Heart right ventricle (tissue), 16 donors: ENCODE data around the gene NUP93. TPM values are rescaled to one million over a fixed set of nuclear protein-coding genes. Genes with fewer than 3 reads are reported as not detected.

Source experiments
- ATAC-seq, 8 donors: fragments of 200-7000 bp; cut with Tn5 transposase; one replicate each; pipeline ENCODE4 v1.9.1; 2020; ENCODE audit warnings: mild to moderate bottlenecking in 8 of 8, moderate library complexity in 8 of 8, moderate number of reproducible peaks in 1 of 8
- DNase-seq, 2 donors: peaks; one replicate each; pipeline ENCODE4 v3.0.0-alpha.2; 2020
- H3K27ac ChIP-seq, 10 donors: fragments of 200-600 bp; sonication (generic) in 2 of 10; one replicate each; pipeline versions ENCODE4 v1.5.0 to v1.8.0; 2020 to 2022; ENCODE audit warnings: mild to moderate bottlenecking in 3 of 10
- H3K27me3 ChIP-seq, 7 donors: fragments of 200-600 bp; one replicate each; pipeline ENCODE4 v1.8.0; 2021 to 2022; ENCODE audit warnings: mild to moderate bottlenecking in 2 of 7
- H3K36me3 ChIP-seq, 9 donors: fragments of 200-600 bp; sonication (generic) in 1 of 9; one replicate each; pipeline versions ENCODE4 v1.5.0 to v1.8.0; 2020 to 2022; ENCODE audit warnings: mild to moderate bottlenecking in 2 of 9
- H3K4me1 ChIP-seq, 9 donors: fragments of 200-600 bp; sonication (generic) in 1 of 9; one replicate each; pipeline versions ENCODE4 v1.5.0 to v1.8.0; 2020 to 2022; ENCODE audit warnings: mild to moderate bottlenecking in 4 of 9
- H3K4me3 ChIP-seq, 10 donors: fragments of 200-600 bp; sonication (generic) in 2 of 10; one replicate each; pipeline versions ENCODE4 v1.5.0 to v1.8.0; 2020 to 2022; ENCODE audit warnings: mild to moderate bottlenecking in 7 of 10, moderate library complexity in 2 of 10
- H3K9me3 ChIP-seq, 11 donors: fragments of 200-600 bp in 10 of 11; sonication (generic) in 2 of 11; one replicate each; pipeline versions ENCODE4 v1.5.0 to v1.8.0; 2013 to 2022; ENCODE audit warnings: mild to moderate bottlenecking in 2 of 11, control low read depth in 1 of 11, moderate library complexity in 1 of 11
- CTCF ChIP-seq, 9 donors: fragments of 200-600 bp; sonication (generic) in 2 of 9; IDR thresholded peaks; one replicate each; pipeline versions ENCODE4 v1.5.0 to v1.8.0; 2021 to 2022; ENCODE audit warnings: antibody characterized with exemption in 9 of 9, mild to moderate bottlenecking in 5 of 9, moderate library complexity in 1 of 9
- WGBS, 2 donors: extraction: QIAGEN DNeasy Blood & Tissue Kit; methylation state at CpG; one replicate each; pipeline ENCODE4 v1.1.7; 2013; ENCODE audit warnings: inconsistent platforms in 1 of 2; 5-methylcytosine and 5-hydroxymethylcytosine counted together
- intact Hi-C, 10 donors: fragments of 100-400 bp; cut with DNase I; formaldehyde crosslinking; loops; one replicate each; pipeline versions ENCODE4 v1.11.1 to v1.14.2; 2022
- polyA plus RNA-seq, 2 donors: library from polyadenylated mRNA; stranded (reverse); fragments of 200-250 nt; gene quantifications; one replicate each; pipeline ENCODE4 v1.2.3, GENCODE V29; 2013
- total RNA-seq, 10 donors: library from RNA; stranded (reverse); fragmentation: NEBNext Ultra II Directional in 3 of 10; extraction: Animal tissue kit (Norgen Biotek cat#: 25700) in 3 of 10; gene quantifications; one replicate each; pipeline versions ENCODE4 v1.2.1 to v1.2.4, GENCODE V29; 2021 to 2023
- donor health status: Arrhythmogenic right ventricular cardiomyopathy.
- donor health status: ischemic (EF 13 %, LVEDD 7.1; RV severe dilation, severe dysfunction).
- donor health status: healthy with polysubstance abuse.
- donor health status: DM: no; HTN: yes; CAD: no.
- donor health status: DM: no; HTN: no; CAD: no.
- donor health status: ischemic (EF 25% LVEDD 6.9; RV normal size, moderate dysfunction).
- donor health status: ischemic (EF 25% LVEDD 5.7; RV mildly dilated, moderate dysfunction).
- donor health status: healthy.
- donor health status: DM: yes; HTN: yes; CAD: no.
- donor health status: Ischemic cardiomyopathy.
- donor health status: ischemic (EF 35%, LVEDD 5.7; RV mildly dilated, moderate dysfunction).
- donor health status: nonischemic (EF 11% LVEDD 7.7; RV severe dilation, severe dysfunction).
- donor health status: DM: yes; HTN: yes; CAD: no.
- donor health status: PGD.
- donor health status: ischemic (EF 29% LVEDD 5.4; RV normal size, mild dysfunction).
- donor health status: nonischemic (EF 23%, LVEDD 6.1; RV moderate dilation, normal function).

The NUP93 gene
- total and polyA plus RNA-seq, 12 donors, result 25.4 to 34.8 (median 27.6) TPM

- 87 to 88% methylated on average over 24 of the region's 24 CpGs for WGBS, 2 donors
- no peaks in the 10 kb centered on the region for H3K27me3 ChIP-seq
- no peak overlapping the region for H3K4me3 ChIP-seq
- intact Hi-C loops, result loop anchor here (5.0 to 10.0 kb wide), 13 partner anchors 48 to 298 kb away; partner anchors contain the start of gene HERPUD1 (in 2 of the 10)
- peak in 1 of 9 donors; percentile 27 for TF ChIP-seq CTCF (IDR thresholded peaks at IDR 0.05)
- ATAC-seq (no peak), DNase-seq (no peak)
- H3K36me3 ChIP-seq, result no peaks in the 10 kb centered on the region
- H3K27ac ChIP-seq, result no peak overlapping the region
- H3K9me3 ChIP-seq, result no peaks in the 10 kb centered on the region
- peaks cover 0 to 10% (median 6%) of the 10 kb centered on the region in 9 donors for H3K4me1 ChIP-seq
Observed at GRCh38 chr16:56869513-56870275, 139.8 kb downstream of the NUP93 start.

- H3K27me3 ChIP-seq, result no peaks in the 10 kb centered on the region
- H3K4me3 ChIP-seq, result no peak overlapping the region
- WGBS, 2 donors, result 94 to 97% methylated on average over 14 of the region's 14 CpGs
- peaks cover 0 to 10% (median 6%) of the 10 kb centered on the region in 9 donors for H3K4me1 ChIP-seq
- DNase-seq, result no peak
- ATAC-seq, result no peak
- H3K36me3 ChIP-seq, result no peaks in the 10 kb centered on the region
- no peak for TF ChIP-seq CTCF (IDR thresholded peaks at IDR 0.05)
- intact Hi-C loops, result loop anchor here in 3 of 10 donors (5.0 to 10.0 kb wide), 3 partner anchors 47 to 294 kb away; no protein-coding TSS in a partner anchor
- H3K9me3 ChIP-seq, result no peaks in the 10 kb centered on the region
- no peak overlapping the region for H3K27ac ChIP-seq
Observed at GRCh38 chr16:56870276-56870888, 140.5 kb downstream of the NUP93 start.

- ATAC-seq, result peak in 5 of 8 donors; percentile 10 to 36 (median 23)
- TF ChIP-seq CTCF (IDR thresholded peaks at IDR 0.05), result no peak
- H3K27ac ChIP-seq, result no peak overlapping the region
- no peaks in the 10 kb centered on the region for H3K36me3 ChIP-seq
- DNase-seq, result no peak
- intact Hi-C loops, result loop anchor here in 3 of 10 donors (5.0 to 10.0 kb wide), 3 partner anchors 46 to 294 kb away; no protein-coding TSS in a partner anchor
- H3K27me3 ChIP-seq, result no peaks in the 10 kb centered on the region
- H3K9me3 ChIP-seq, result no peaks in the 10 kb centered on the region
- H3K4me1 ChIP-seq, result peaks cover 0 to 10% (median 6%) of the 10 kb centered on the region in 9 donors
- H3K4me3 ChIP-seq, result no peak overlapping the region
- WGBS, 2 donors, result 75 to 77% methylated on average over 7 of the region's 7 CpGs
Observed at GRCh38 chr16:56871172-56871593, 141.3 kb downstream of the NUP93 start.

- Histone ChIP-seq H3K4me1 (peaks cover 0 to 5% (median 0%) of the 10 kb centered on the region in 9 donors), H3K36me3 (no peaks in the 10 kb centered on the region), H3K4me3 (no peak overlapping the region), H3K27ac (no peak overlapping the region), H3K27me3 (no peaks in the 10 kb centered on the region), H3K9me3 (no peaks in the 10 kb centered on the region)
- intact Hi-C loops, result loop anchor here in 3 of 10 donors (5.0 to 10.0 kb wide), 3 partner anchors 44 to 292 kb away; no protein-coding TSS in a partner anchor
- no peak for TF ChIP-seq CTCF (IDR thresholded peaks at IDR 0.05)
- DNase-seq (no peak), ATAC-seq (peak in 6 of 8 donors; percentile 13 to 58 (median 48))
- WGBS, 2 donors, result 94% methylated on average over 10 of the region's 10 CpGs
Observed at GRCh38 chr16:56872863-56873391, 143.0 kb downstream of the NUP93 start.
